Activated naive CD8-positive, alpha-beta T cell treated with anti-CD3 and anti-CD28 coated beads, Interleukin-2, amount 50 U/mL, for 24 hours (primary cell): ENCODE measurements around the gene GBGT1.

Source experiments
- ATAC-seq: fragments of 150-1000 bp; cut with Tn5 transposase; one replicate; pipeline ENCODE4 v1.10.0; 2021
- DNase-seq: peaks from one replicate; pipeline ENCODE4 v3.0.0; 2021
- H3K27ac Mint-ChIP-seq: one replicate; pipeline ENCODE4 v1.8.0; 2021; ENCODE audit warnings: mild to moderate bottlenecking, mixed read lengths
- H3K27me3 Mint-ChIP-seq: one replicate; pipeline ENCODE4 v1.8.0; 2021; ENCODE audit warnings: mixed read lengths
- H3K36me3 Mint-ChIP-seq: one replicate; pipeline ENCODE4 v1.8.0; 2021; ENCODE audit warnings: low read depth, mixed read lengths
- H3K4me1 Mint-ChIP-seq: one replicate; pipeline ENCODE4 v1.8.0; 2021; ENCODE audit warnings: mixed read lengths
- H3K4me3 Mint-ChIP-seq: one replicate; pipeline ENCODE4 v1.8.0; 2021; ENCODE audit warnings: mild to moderate bottlenecking, moderate library complexity, mixed read lengths
- H3K9me3 Mint-ChIP-seq: one replicate; pipeline ENCODE4 v1.8.0; 2021; ENCODE audit warnings: mixed read lengths

Gene GBGT1

GRCh38 chr9:133146746-133147411 lies 16.8 kb downstream of the GBGT1 start:
- no peaks in the 10 kb centered on the region for H3K9me3 Mint-ChIP-seq
- ATAC-seq (no peak), DNase-seq (no peak)
- no peaks in the 10 kb centered on the region for H3K36me3 Mint-ChIP-seq
- no peak overlapping the region for H3K27ac Mint-ChIP-seq
- peaks cover 57% of the 10 kb centered on the region for H3K4me1 Mint-ChIP-seq
- no peaks in the 10 kb centered on the region for H3K27me3 Mint-ChIP-seq
- peak overlapping the region; percentile 92 for H3K4me3 Mint-ChIP-seq

DNA sequence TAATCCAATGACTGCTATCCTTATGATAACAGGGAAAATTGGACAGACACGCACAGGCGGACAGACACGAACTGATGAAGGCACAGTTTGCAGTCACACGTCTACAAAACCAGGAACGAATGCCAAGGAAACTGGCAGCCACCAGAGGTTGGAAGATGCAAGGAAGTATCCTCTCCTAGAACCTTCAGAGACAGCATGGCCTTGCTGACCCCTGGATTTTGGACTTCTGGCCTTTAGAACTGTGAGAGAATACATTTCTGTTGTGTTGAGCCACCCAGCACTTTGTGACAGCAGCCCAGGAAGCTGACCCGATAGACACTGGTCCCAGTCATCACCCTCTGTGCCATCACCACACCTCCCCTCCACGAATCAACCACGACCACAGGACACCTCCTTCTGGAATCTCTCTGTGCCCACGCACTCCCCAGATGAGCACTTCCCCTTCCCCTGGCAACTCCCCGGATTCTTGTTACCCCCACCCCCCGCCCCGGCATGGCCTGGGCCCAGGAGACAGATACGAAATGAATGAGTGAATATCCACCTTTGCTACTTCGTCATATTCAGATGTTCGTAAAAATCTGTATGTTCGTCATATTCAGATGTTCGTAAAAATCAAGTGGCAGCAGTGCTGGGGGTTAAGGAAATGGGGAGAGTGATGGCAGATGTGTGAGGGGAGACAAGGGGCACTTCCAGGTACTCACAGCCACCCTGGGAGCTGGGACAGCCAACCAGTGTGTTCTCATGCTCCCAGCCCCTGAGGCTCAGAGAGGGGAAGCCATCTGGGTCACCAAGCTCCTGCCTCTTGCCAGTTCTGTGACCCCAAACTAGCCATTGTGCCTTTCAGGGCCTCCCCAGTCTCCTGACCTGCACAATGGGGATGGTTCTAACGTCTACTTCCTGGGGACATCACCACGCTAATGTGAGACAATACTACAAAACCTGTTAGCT lies 18.5 kb downstream of the GBGT1 start:
- Mint-ChIP-seq H3K4me1 (peaks cover 70% of the 10 kb centered on the region), H3K36me3 (no peaks in the 10 kb centered on the region), H3K27me3 (no peaks in the 10 kb centered on the region), H3K9me3 (no peaks in the 10 kb centered on the region), H3K27ac (peak overlapping the region; percentile 85), H3K4me3 (peak overlapping the region; percentile 71)
- DNase-seq (no peak), ATAC-seq (no peak)

DNA sequence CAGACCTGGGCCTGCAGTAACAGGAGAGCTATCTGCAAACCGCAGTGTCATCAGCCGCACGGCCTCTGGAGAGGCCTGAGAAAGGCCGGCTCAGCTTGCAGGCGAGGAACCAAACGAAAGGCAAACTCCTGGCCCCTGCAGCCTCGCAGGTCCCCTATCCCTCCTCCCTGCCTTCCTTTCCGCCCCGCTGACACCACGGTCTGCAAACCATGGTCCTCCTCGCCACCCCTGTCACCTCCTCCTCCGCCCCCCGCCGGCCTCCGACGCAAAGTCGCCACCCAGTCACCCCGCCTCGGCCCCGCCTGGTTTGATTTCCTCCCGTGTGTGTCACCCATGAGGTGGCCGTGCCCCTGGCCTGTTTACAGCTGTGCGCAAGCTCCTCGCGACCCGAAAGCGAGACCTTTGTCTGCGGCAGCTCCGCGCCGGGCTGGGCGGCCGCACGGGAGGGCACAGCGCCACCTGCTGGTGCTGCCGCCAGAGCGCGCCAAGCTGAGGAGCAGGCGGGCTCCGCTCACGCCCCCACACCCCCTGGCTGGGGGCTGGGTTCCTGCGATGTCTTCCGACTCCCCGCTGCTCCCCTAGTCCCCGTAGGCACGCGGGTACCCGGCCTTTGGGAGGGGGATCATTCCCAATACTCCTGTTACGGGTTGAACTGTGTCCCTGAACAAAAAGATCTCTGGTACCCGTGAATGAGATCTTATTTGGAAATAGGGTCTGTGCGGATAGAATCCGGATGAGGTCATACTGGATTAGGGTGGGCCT lies 19.4 kb downstream of the GBGT1 start:
- H3K4me3 Mint-ChIP-seq, result peak overlapping the region; percentile 71
- H3K27ac Mint-ChIP-seq, result peak overlapping the region; percentile 85
- H3K4me1 Mint-ChIP-seq, result peaks cover 68% of the 10 kb centered on the region
- no peaks in the 10 kb centered on the region for H3K36me3 Mint-ChIP-seq
- H3K9me3 Mint-ChIP-seq, result no peaks in the 10 kb centered on the region
- ATAC-seq, result peak; percentile 83
- no peaks in the 10 kb centered on the region for H3K27me3 Mint-ChIP-seq
- peak; percentile 92 for DNase-seq

GRCh38 chr9:133143639-133144141 lies 20.0 kb downstream of the GBGT1 start:
- H3K4me1 Mint-ChIP-seq, result peaks cover 71% of the 10 kb centered on the region
- H3K4me3 Mint-ChIP-seq, result peak overlapping the region; percentile 71

GRCh38 chr9:133142684-133143622 lies 20.8 kb downstream of the GBGT1 start:
- no peak for ATAC-seq
- no peaks in the 10 kb centered on the region for H3K27me3 Mint-ChIP-seq
- H3K9me3 Mint-ChIP-seq, result no peaks in the 10 kb centered on the region
- peaks cover 3% of the 10 kb centered on the region for H3K36me3 Mint-ChIP-seq
- H3K4me3 Mint-ChIP-seq, result no peak overlapping the region
- DNase-seq, result peak; percentile 48
- H3K4me1 Mint-ChIP-seq, result peaks cover 75% of the 10 kb centered on the region
- peak overlapping the region; percentile 80 for H3K27ac Mint-ChIP-seq

More at GRCh38 chr9:133143639-133144141, 20.0 kb downstream of the GBGT1 start:
- DNase-seq (no peak), ATAC-seq (no peak)
- H3K36me3 Mint-ChIP-seq, result peaks cover 2% of the 10 kb centered on the region
- peak overlapping the region; percentile 85 for H3K27ac Mint-ChIP-seq
- H3K27me3 Mint-ChIP-seq, result no peaks in the 10 kb centered on the region
- no peaks in the 10 kb centered on the region for H3K9me3 Mint-ChIP-seq

GRCh38 chr9:133141833-133142595 lies 21.7 kb downstream of the GBGT1 start:
- peak; percentile 22 for ATAC-seq
- H3K27ac Mint-ChIP-seq, result peak overlapping the region; percentile 80
- H3K27me3 Mint-ChIP-seq, result no peaks in the 10 kb centered on the region
- peaks cover 3% of the 10 kb centered on the region for H3K36me3 Mint-ChIP-seq
- peaks cover 74% of the 10 kb centered on the region for H3K4me1 Mint-ChIP-seq
- H3K9me3 Mint-ChIP-seq, result no peaks in the 10 kb centered on the region
- peak overlapping the region; percentile 26 for H3K4me3 Mint-ChIP-seq
- DNase-seq, result peak; percentile 70

GRCh38 chr9:133140606-133141005 lies 23.1 kb downstream of the GBGT1 start:
- no peak for DNase-seq
- ATAC-seq, result no peak
- Mint-ChIP-seq H3K4me3 (no peak overlapping the region), H3K4me1 (peaks cover 72% of the 10 kb centered on the region), H3K36me3 (peaks cover 8% of the 10 kb centered on the region), H3K9me3 (no peaks in the 10 kb centered on the region), H3K27ac (no peak overlapping the region), H3K27me3 (no peaks in the 10 kb centered on the region)

GRCh38 chr9:133140174-133140505 lies 23.6 kb downstream of the GBGT1 start:
- peaks cover 8% of the 10 kb centered on the region for H3K36me3 Mint-ChIP-seq
- no peak overlapping the region for H3K27ac Mint-ChIP-seq
- ATAC-seq (no peak), DNase-seq (no peak)
- no peaks in the 10 kb centered on the region for H3K9me3 Mint-ChIP-seq
- H3K27me3 Mint-ChIP-seq, result no peaks in the 10 kb centered on the region
- H3K4me3 Mint-ChIP-seq, result no peak overlapping the region
- H3K4me1 Mint-ChIP-seq, result peaks cover 71% of the 10 kb centered on the region

GRCh38 chr9:133139246-133140173 lies 24.2 kb downstream of the GBGT1 start:
- DNase-seq, result no peak
- Mint-ChIP-seq H3K27me3 (no peaks in the 10 kb centered on the region), H3K27ac (no peak overlapping the region), H3K9me3 (no peaks in the 10 kb centered on the region), H3K4me3 (no peak overlapping the region), H3K36me3 (peaks cover 9% of the 10 kb centered on the region), H3K4me1 (peaks cover 71% of the 10 kb centered on the region)
- no peak for ATAC-seq

- DNase-seq, result no peak
- no peak for ATAC-seq
Measured at GRCh38 chr9:133137451-133138231, 26.1 kb downstream of the GBGT1 start.

DNA sequence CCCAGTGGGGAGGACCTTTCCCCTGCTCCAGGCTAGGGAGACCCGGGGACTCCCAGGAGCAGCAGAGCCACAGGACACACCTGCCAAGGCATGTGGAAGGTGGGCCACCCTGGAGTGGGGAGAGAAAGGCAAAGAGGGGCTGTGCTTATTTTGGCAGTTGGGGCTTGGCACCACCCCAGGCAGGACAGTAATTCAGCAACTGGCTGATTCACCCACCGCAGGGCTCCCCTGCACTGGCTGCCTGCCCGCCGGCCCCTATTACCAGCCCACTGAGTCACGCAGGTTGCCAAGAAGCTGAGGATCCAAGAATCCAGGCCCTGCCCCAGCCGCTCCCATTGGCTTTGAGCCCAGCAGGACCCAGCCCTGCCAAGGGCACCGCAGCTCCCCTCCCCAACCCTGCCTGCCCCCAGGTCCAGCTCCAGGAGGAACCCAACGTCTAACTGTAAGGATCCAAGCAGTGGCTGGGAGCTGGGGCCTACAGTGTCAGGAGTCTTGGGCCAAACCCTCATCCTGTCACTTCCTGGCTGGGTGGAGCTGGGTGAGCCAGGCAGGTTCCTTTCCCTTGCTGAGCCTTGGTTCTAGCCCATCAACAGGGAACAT lies 28.5 kb downstream of the GBGT1 start:
- H3K4me3 Mint-ChIP-seq, result no peak overlapping the region
- ATAC-seq, result peak; percentile 60

More at GRCh38 chr9:133137451-133138231, 26.1 kb downstream of the GBGT1 start:
- Mint-ChIP-seq H3K36me3 (peaks cover 9% of the 10 kb centered on the region), H3K27me3 (no peaks in the 10 kb centered on the region), H3K4me3 (no peak overlapping the region), H3K4me1 (peaks cover 73% of the 10 kb centered on the region), H3K27ac (peak overlapping the region; percentile 68), H3K9me3 (no peaks in the 10 kb centered on the region)

More for the DNA sequence above, 28.5 kb downstream of the GBGT1 start:
- Mint-ChIP-seq H3K27me3 (no peaks in the 10 kb centered on the region), H3K9me3 (no peaks in the 10 kb centered on the region), H3K4me1 (peaks cover 75% of the 10 kb centered on the region), H3K27ac (peak overlapping the region; percentile 96), H3K36me3 (peaks cover 12% of the 10 kb centered on the region)
- peak; percentile 73 for DNase-seq
